Measurements from ENCODE around the gene SPRED1. TPM values are rescaled to one million over a fixed set of nuclear protein-coding genes. Genes with fewer than 3 reads are reported as not detected.

Gene SPRED1
- total RNA-seq: 22.6 and 30.1 TPM in 2 replicates

GRCh38 chr15:38252481-38253350 is at the start of gene SPRED1:
Gene SPRED1 (plus strand): TSS chr15:38252836. CDS start chr15:38253186, 350 bp downstream.

Other genes starting within 250 kb of the SPRED1 start
- gene FAM98B, start 201.3 kb downstream of the SPRED1 start, total RNA-seq: 8.5 TPM in 2 replicates